Measurements from ENCODE around the gene CAMK2D.

The CAMK2D gene

DNA sequence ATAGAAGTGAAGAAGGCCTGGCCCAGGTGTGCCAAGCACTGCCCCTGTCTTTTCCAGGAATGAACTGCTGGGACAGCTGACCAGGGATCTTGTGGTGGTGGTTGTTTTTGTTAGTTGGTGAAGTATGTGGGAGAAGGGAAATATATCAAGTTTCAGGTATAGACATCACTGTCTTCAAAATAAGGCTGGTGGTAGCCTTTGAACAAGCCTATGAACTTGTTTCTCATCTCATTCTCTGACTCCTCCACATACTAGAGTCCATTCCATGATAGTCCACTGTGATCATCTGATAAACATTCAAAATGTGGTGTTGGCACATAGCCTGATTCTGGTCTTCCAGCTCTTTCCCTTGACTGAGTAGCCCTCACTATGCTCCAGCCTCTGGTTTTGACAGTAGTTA, 303.7 kb downstream of the CAMK2D start:
- no peak for DNase-seq

DNA sequence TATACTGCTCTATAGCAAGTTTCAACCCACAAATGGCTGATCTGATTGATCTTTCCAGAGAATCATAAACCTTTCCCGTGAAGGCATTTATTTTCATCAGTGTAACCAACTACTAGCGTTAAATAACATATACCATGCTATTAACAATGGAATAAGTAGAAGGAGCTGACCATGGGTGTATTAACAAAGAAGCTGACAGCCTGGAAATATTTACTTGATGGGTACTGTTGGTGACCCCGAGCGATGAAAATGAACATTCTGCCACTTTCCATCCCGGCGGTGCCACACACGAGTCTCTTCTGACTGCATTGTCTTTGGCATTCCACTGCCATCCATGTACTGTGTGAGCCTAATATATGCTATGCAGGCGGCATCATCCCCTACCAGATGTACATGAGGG, 304.4 kb downstream of the CAMK2D start:
- DNase-seq = no peak

DNA sequence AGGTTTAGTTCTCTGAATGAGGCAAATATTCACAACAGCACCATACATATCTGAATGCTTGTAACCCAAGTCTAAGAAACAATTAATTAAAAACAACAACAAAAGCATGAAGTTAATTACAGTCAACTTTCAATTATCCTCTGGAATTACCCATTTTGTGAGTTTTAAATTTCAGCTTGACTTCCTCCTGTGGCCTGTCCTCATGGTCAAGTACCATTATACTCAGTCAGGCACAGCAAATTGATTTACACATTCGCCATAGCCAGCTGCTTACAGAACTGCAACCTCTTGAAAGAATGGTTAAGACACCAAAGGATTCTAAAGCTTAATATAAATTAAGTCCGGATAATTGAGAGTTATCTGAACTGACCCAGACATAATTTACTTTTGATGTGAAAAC, 306.5 kb downstream of the CAMK2D start:
- DNase-seq = no peak

DNA sequence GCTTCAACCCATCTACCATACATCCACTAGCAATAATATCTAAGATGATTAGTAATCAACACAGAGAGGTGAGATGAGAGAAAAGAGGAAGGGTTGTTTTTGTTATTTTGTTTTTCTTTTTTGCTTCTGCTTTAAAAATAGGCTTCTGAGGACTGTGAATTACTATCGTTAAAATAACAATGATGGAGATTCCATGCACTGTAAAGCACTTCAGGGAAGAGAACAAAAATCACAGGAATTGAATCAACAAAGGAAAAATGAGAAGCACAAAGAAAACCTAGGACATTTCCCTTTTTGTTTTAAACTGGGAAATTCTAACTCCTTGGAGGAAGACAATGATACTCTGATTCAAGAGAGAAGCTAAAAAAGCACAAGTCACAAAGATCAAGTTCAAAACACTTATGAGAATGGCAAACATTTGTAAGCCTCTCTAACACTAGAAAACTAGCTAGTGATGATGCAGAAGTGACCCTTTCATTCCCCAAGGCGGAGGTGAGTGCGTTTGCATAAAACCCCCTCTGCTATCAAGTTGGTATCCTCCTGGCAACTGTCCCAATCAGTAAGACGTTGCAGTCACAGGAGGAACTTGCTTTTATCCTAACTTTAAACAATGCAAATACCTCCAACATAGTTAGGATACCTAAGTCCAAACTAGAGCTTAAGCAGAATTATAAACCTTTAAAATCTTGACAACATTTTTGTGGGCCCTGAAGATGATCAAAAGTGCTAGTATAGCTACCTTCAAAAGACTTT, 308.5 kb downstream of the CAMK2D start:
- peak; percentile 7 for DNase-seq

DNA sequence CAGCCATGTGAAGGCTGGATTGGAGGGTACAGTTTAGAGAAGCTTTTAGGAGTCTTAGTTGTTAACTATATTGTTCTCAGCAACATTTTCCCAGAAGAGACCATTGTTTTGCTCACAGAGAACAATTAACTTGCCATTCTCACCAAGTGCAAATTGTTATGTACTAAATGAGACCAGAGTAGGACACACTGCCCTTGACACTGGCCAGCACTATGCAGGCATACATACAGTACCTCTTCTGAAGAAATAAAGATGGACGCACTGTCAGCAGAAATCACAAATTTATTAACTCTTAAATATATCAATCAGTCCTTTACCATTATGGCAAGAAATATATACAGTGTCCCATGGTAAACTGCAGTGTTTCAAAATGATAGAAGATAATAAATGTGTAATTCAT, 309.4 kb downstream of the CAMK2D start:
- no peak for DNase-seq

DNA sequence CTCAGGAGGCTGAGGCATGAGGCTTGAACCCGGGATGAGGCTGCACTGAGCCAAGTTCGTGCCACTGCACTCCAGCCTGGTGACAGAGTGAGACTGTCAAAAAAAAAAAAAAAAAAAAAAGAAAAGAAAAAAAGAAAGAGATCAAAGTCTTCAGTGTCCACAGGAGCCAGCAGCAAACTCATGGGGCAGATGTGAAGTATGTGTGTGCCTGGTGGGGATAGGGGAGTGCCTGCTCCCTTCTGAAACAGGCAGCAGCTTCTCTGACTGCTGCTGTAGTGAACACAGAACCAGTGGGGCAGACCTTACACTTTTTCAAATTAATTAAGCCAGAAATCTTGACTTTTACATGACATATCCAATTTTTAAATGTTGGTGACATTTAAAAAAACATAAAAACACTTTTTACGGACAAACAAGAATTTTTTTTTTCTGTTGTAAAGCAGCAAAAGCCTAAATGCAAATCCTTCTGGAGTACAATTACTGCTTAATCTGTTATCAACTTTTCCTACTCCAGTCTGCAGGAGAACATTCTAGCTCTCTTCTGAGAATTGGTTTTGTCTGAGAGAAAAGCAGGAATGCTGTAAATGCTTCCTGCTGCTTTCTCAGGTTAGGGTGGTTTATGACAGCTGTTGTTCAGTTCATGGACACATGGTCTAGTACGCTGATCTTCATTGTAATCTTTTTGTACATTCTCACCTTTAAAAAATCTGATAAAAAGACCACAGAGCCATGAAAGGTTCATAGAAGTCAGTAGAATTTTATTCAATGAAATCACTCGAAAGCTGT, 311.1 kb downstream of the CAMK2D start:
- no peak for DNase-seq

DNA sequence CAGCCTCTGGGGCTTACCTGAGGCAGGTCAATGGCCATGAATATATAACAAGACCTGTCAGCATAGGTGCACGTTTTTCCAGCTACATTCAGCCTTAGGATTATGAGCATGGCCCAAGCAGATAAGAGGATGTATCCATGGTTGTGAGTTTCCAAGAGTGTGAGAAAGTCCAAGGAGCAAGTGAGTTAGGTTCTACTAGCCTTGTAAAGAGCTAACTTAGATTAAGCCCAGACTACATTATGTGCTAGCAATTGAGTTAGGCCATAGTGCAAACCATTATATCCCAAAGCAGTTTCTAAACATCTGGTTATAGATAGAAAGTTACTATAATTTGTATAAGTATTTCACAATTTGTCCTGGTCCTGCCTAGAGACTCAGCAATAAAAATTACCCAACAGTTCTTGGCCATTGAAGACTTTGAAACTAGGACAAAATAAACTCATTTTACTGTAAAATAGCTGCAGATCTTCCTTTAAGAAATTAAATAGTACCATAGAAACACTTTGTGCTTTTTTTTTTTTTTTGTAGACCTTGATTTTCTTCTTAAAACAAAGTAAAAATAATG, 312.0 kb downstream of the CAMK2D start:
- no peak for DNase-seq

DNA sequence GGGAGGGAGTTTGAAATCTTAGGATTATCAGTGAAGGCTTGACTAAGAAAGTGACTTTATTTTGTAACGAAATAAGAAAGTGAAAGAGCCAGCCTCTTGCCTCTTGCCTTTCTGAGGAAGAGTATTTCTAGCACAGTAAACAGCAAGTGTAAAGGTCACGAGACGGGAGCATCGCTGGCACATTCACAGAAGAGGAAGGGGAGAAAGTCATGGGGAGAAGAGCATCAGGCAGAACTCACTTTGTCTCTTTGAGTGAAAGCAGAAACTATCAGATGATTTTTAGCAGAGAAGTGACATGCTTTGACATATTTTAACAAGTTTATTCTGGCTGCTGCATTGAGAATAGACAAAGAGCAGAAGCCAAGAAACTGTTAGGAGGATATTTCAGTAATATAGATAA, 313.8 kb downstream of the CAMK2D start:
- DNase-seq = peak; percentile 84

DNA sequence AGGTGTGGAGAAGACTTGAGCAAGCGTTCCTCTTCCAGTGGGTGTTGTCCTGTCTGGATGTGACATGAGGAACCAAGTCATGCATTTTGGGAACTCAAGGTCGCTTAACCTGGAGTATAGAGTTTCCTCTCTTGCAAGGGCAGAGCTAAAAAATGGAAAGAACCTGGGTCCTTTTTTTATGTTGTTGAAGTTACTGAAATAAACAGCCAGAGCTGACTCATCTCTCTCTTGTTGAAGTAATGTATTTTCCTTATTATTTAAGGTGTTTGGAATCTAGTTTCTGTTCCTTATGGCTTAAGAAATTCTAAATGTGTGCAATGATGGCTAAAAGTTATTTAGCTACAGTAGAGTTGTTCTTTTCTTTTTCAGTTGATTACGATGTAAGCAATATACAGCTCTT, 314.5 kb downstream of the CAMK2D start:
- peak; percentile 24 for DNase-seq

DNA sequence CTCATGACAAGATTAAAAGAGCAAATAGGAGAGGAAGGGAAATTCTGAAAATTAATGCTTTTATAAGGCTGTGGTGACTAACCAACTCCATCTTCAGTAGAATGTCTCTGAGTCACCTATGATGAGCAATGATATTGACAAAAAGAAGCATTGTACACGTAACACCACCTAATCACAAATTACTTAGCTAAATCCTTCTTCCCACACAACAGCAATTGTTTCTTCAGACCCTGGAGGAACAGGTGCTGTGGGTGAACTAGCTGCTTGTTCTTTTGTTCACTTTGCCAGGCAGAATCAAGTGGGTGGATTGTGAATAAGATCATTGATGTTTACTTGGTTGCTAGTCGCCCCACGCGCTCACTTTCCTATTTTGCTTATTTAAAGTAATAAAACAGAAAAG, 315.5 kb downstream of the CAMK2D start:
- peak; percentile 47 for DNase-seq

DNA sequence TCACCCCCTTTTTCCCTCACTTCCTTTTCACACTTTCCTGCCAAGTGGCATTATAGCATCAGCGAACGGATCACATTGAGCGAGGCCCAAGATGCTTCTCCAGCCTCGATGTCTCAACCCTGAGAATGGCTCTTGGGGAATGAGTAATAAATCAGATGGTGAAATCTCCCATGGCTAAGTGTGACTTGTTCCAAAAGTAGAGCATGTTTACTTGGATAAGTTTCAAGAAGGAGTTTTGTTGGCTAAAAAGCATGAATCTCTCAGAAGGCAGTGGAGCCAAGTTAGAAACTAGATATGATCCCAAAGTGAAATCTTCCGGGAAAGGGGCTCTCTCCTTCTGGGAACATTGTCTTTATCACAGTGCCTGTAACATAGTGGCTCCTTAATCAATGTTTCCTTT, 316.3 kb downstream of the CAMK2D start:
- peak; percentile 68 for DNase-seq

DNA sequence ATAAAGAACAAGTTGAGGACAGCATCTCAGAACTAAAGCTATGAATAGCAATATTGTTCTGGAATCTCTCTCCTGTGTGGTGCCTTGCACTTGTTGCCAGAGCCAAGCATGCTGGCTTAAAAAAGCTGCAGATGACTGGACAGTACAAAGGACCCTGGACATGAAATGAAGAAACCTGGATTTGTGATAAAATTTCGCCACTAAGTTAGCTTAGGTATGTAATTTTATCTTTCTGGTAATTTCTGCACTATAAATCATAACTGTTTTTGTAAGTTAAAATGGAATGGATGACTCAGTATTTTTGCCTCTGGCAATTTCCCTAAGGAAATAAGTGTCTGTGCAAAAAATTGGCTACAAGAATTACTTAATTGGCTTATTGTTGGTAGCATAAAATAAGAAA, 317.2 kb downstream of the CAMK2D start:
- DNase-seq = no peak

DNA sequence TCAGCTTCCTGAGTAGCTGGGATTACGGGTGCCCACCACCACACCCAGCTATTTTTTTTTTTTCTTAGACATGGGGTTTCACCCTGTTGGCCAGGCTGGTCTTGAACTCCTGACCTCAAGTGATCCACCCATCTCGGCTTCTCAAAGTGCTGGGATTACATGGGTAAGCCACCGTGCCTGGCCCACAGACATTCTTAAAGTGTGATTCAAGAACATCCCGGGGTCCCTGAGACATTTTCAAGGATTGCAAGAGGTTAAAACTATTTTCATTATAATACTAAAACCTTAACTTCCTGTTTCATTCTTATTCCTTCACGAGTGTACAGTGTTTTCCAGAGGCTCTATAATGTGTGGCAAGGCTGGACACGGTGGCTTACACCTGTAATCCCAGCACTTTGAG, 318.7 kb downstream of the CAMK2D start:
- DNase-seq = peak; percentile 7

DNA sequence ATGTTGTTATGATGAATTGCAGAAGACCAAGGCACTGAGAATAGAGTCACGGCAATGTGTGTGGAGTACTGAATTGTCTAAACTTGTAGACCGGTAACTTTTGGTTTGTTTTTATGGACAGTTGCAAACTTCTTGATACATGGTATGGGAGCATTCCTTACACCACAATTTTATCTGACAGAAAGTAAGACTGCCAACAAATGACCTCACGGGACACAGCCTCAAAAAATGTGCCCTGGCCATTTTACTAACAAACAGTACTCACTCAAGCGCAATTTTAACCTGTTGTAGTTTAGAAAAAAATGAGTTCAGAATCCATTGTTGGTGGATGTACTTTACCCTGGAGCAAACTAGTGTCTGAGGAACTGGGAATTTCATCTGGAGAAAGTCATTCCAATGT, 321.2 kb downstream of the CAMK2D start:
- no peak for DNase-seq

DNA sequence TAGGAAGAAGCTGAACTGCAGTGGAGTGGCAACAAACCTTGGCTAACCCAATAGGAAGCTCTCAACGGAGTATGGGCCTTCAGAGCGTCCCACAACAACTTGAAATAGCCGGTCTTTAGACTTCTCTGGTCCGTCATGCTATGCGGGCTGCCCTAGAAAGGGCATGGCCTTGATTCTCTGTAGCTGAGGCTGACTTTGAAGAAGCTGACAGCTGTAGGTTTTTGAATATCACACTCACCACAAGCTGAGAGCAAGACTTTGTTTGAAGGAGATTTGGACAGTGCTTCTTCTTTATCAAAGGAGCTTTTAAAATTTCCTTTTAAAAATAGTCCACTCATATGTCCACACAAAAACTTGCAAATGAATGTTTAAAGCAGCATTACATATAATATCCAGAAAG, 322.9 kb downstream of the CAMK2D start:
- DNase-seq = no peak

DNA sequence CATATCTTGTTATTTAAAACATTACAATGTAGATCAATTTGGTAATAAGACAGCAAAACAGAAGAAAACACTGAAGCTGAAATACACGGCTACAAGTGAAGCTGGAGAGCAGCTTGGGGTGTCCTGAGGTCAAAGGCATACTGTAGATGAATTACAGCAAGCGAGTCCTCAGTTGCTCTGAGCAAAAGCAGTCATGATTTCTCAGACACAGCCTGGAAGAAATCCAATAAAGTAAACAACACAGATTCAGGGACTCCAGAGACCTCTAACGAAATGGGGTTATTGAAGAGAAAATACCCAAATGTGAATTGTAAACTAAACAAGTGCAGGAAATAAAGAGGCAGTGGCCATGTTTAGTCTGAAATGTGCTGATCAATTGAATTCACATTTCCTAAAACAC, 324.4 kb downstream of the CAMK2D start:
- no peak for DNase-seq

DNA sequence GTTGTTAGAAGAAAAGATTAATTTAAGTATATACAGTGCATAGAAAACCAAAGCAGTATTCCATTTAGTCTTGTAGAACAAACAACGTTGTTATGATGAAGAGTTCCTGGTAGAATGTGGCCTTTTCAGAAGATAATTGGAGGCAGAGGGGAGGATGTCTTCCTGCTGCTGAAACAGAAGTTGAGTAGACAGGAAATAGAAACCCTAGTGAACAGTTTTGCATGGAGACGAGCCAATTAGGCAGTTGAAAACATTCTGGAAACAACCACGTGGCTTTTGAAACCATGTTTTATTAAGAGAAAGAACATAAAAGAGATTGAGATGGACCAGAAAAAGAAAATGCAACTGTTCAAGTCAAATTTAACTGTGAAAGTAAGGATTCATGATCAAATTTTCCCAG, 325.2 kb downstream of the CAMK2D start:
- DNase-seq = no peak

DNA sequence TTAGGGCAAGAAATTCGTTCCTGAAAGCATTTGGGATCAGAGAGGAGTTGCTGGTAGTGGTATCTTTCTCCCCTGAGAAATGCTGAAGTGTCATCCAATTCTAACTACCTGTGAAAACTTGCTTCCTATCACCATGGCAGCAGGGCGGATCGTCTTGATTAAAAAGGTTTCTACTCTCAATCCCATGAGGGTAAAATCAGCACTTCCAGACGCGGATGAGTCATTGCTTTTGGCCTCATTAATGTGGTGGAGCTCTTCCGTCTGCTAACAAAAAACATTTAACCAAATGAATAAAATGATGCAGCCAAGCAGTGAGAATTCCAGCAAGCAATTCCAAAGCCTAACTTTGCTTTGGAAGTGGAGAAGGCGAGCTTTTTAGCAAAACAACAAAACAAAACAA, 325.6 kb downstream of the CAMK2D start:
- DNase-seq = no peak

DNA sequence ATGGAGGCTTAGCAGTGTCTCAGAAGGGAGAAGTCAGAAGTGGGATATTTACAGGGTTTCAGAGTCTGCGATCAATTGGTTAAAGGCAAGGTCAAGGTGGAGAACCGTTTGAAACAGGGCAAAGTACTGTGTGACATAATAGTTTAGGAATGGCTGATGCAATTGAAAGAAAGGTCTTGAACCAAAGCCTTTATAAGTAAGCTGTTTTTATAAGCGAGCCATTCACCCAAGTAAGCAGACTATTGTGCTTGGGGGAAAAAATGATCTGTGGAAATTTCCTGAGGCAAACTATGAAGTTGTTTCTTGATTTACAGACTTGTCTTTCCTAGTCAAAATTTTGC, 327.3 kb downstream of the CAMK2D start:
- DNase-seq = no peak

DNA sequence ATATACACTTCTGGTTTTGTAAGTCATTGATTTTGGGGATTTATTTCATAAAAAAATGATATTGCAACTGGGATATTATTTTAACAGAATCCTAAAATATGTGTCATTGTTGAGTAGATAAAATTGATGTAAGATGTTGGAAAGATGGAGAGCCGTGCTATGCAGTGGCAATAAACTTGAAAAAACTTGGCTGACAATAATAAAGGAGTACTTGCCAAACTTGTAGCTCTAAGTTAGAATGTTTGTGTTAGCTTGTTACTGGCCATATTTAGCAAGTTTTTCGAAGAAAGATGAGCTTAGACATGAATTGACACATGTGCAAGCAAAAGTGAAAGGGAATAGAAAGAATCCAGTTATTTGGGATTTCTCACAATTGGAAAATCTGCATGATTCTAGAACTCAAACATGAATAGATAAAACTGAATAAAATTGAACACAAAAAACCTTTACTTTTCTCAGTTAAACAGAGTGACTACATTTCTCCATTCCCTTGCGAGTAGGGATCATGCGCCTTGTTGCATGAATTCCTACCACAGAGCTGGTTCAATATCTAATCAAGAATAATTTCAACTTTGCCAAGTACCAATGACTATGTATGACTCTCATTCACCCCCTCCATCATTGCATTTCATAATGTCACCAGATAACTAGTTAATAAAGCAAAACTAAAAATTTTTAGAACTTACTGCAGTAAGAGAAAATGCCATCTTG, 327.8 kb downstream of the CAMK2D start:
- DNase-seq = no peak

DNA sequence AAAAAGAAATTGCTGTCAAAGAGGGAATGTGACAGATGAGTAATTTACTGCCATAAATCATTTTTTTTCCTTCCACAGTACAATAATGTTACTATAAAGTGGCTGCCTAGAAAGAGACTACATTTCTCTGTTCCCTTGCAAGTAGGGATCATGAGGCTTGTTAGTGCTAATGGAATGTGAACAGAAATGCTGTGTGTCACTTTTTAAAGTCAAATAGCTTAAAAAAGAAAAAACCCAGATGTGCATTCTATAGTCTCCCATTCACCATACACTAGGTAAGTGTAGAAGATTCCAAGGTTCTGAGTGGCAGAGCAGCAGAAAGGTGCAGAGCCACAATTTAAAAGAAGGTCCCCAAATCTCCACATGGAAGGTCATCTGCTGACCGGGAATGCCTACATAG, 328.4 kb downstream of the CAMK2D start:
- DNase-seq = no peak

DNA sequence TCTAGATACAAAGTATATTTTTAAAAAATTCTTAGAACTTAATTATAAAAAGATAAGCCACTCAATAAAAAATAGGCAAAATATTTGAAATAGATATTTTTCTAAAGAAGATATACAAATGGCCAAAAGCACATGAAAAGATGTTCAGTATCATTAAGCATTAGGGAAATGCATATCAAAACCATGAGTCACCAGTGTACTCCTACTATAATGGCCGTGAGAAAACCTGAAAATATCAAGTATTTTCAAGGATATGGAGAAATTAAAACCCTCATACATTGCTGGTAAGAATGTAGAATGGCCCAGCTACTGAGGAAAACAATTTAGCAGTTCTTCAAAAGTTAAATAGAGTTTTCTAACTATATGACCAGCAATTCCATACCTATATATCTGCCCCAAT, 337.9 kb downstream of the CAMK2D start:
- DNase-seq = no peak

DNA sequence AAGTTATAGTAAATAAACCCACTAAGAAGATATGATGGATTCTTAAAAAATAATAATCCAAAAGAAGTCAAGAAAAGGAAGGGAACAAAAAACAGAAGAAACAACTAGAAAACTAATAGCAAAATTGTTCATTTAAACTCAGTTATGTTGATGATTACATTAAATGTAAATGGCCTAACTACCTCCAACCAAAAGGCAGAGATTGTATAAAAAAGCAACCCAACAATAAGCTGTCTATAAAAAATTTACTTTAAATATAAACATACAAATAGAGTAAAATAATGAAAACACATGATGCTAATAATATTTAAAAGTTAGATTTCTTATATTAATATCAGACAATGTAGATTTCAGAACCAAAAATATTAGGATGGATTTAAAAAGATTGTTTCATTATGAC, 340.6 kb downstream of the CAMK2D start:
- no peak for DNase-seq

DNA sequence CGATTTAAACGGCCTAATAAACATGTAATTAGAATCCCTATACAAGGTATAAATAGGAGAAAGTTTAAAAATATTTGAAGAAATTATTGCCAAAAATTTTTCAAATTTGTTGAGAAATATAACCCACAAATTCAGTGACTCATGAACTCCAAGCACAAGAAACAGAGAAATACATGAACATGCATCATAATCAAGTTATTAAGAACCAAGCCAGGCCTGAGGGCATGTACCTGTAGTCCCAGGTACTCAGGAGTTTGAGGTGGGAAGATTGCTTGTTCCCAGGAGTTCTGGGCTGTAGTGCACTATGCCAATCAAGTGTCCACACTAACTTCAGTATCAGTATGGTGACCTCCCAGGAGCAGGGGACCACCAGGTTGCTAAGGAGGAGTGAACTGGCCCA, 341.9 kb downstream of the CAMK2D start:
- no peak for DNase-seq

All from suppressor macrophage treated with lipopolysaccharide for 4 hours (primary cell).